NCI-H2227 treated with DMSO at 0.1 percent for 48 hours (cell line): ENCODE measurements around the gene CFAP299.

ENCODE experiments used
- DNase-seq: peaks from one replicate; lab custom pipeline; 2025; lab: John Stamatoyannopoulos, UW

Gene CFAP299

GRCh38 chr4:80831383-80832361 is 496.1 kb downstream of the CFAP299 start:
- no peak for DNase-seq

GRCh38 chr4:80839281-80839680 is 503.8 kb downstream of the CFAP299 start:
- no peak for DNase-seq

DNA sequence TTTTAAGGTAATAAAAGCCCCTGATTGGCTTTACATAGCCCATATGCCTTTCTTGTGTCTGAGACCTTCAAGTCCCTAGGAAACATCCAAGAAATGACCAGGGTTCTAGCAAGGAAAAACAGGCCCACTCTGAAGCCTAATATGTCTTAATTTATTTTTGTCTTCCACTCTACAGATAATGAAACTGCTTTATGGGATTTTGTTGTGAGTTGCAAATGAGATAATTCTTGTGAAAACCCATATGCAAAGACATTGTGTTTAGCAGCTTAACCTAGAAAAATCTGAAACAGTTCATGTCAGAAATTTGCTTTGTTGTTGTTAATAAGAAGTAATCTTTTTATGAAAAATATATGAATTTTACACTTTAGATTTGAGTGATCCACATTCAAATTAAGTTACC is 504.3 kb downstream of the CFAP299 start:
- no peak for DNase-seq

- no peak for DNase-seq
Measured at GRCh38 chr4:80840396-80840795, 504.9 kb downstream of the CFAP299 start.

DNA sequence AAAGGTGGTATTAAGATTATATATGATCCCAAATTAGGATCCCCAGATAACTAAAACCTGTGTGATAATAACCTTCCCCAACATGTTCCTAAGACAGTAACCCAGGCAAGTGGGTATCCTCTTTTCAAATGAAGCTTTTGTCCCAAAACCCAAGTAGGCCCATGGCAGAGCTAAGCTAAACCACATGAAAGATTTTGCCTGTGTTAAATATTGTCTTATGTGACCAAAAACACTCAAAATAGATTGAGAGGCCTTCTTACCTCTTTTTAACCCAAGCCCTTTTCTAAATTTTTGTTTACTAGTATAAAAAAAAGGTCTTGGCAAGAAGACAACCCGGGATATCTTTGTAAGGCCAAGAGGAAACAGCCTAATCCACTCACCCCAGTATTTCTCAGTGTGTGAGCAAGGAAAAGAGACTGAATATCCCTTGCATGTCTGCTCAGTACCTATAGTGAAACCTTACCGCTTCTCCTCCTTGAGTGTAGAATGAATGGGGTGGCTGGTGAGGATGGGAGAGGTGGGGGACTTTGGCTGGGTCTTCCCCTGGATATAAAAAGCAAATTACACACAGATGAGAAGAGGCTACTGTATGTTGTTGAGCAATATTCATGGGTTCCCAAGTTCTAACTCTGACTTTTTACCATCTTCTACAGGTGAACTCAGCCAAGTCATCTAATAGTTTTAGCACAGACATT is 506.2 kb downstream of the CFAP299 start:
- no peak for DNase-seq

DNA sequence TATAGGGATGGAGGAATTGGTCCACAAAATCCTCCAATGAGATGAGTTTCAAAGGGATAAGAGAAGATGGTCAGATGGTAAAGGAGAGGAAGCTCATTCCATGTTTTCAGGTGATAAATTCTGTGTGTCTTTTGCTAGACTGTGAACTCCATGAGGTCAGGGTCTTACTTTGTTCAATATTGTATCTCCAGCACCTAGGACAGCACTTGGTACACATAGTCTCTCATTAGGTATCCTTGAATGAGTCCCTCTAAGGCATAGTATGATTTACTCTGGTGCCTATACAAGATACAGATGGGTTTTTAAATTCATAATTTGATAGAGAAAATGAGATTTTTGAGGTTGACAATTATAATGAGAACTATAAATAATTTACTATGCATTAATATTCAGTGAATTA is 510.7 kb downstream of the CFAP299 start:
- DNase-seq = no peak

DNA sequence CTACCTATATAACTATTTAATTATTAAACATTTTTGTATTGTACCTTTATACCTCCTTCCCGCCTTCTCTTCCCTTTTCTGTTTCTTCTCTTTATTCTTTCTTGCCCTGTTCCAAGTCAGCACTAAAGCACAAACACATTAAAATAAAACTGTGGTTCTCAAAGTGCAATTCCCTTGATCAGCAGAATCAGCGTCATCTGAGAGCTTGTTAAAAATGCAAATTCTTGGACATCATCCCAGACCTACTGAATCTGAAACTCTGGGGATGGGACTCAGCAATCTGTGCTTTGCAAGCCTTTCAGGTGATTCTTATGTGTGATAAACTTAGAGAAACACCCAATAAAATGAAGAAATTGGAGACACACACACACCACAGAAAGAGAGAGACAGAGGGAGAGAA is 516.5 kb downstream of the CFAP299 start:
- no peak for DNase-seq

- no peak for DNase-seq
Measured at GRCh38 chr4:80873571-80873970, 538.0 kb downstream of the CFAP299 start.

DNA sequence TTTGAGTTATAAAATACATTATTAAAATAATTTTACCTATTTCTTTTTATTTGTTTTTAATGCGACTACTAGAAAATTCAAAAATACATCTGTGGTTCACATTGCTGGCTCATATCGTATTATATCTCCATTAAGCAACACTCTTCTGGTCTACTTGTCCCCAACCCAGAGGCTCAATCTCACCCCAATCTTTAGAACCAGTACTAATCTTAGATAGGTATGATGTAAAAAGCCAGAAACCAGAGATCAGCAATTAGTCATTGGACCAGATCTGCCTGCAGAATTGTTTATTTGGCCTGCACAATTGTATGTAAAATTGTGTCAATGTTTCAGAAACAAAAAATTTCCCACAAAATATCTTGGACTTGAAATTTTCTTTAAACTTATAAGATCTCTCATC is 539.4 kb downstream of the CFAP299 start:
- no peak for DNase-seq

GRCh38 chr4:80875642-80876041 is 540.1 kb downstream of the CFAP299 start:
- no peak for DNase-seq

- DNase-seq = no peak
Measured at GRCh38 chr4:80876810-80877209, 541.3 kb downstream of the CFAP299 start.

- no peak for DNase-seq
Measured at GRCh38 chr4:80878218-80878617, 542.7 kb downstream of the CFAP299 start.

DNA sequence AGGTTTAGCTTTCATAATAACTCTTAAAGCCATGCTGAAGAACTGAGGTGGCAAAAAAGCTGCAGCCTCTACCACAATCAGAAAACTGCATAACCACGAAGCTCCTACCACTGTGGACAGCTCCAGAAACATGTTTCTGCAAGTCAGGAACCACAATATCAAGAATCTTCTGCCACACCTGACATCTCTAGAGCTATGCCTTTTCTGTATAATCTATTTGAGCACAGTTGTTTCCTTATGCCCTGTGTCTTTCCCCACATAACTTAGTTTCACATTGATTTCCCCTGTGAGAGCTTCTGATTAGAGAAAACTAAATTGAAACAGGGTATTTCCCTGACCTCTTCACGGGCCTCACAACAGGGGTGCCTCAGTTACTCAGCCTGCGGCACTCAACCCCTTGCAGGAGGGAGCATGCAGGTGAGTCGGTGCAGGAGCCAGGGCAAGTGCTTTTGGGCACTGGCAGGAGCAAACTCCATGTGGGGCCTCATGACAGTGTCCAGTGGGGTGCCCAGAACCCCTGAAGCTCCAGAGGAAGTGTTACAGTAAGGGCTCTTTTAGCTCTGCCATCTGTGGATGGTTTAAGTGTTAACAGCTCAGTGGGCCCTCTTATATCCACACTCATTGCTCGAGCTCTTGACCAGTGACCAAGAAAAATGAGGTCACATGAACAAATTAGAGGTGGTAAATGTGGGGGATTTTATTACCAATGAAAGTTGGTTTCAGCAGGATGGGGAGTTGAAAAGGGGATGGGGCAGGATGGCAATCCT is 562.2 kb downstream of the CFAP299 start:
- DNase-seq = no peak

- DNase-seq = no peak
Measured at GRCh38 chr4:80900908-80901307, 565.4 kb downstream of the CFAP299 start.

GRCh38 chr4:80903020-80903419 is 567.5 kb downstream of the CFAP299 start:
- no peak for DNase-seq

GRCh38 chr4:80909938-80910337 is 574.4 kb downstream of the CFAP299 start:
- no peak for DNase-seq

- no peak for DNase-seq
Measured at GRCh38 chr4:80911458-80911857, 575.9 kb downstream of the CFAP299 start.

DNA sequence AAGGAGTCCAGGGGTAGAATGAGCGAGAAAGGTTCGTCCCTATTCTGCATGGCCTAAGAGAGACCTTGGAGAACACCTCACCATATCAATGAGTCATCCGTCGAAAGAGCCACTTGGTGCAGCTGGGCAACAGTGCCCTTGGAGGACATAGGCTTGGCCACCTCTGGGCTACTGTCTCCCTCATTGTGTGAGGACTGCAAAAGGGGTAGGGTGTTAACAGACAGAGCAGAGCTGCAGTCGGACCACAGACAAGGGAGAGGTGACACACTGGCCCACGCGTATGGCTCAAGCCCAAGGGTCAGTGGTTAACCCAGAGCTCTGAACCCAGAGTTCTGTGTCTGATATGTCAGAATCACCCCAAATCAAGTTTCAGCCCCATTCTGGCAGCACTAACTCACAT is 576.8 kb downstream of the CFAP299 start:
- no peak for DNase-seq

GRCh38 chr4:80913381-80913780 is 577.9 kb downstream of the CFAP299 start:
- no peak for DNase-seq

GRCh38 chr4:80916770-80917169 is 581.2 kb downstream of the CFAP299 start:
- no peak for DNase-seq

GRCh38 chr4:80918004-80918403 is 582.5 kb downstream of the CFAP299 start:
- DNase-seq = no peak

DNA sequence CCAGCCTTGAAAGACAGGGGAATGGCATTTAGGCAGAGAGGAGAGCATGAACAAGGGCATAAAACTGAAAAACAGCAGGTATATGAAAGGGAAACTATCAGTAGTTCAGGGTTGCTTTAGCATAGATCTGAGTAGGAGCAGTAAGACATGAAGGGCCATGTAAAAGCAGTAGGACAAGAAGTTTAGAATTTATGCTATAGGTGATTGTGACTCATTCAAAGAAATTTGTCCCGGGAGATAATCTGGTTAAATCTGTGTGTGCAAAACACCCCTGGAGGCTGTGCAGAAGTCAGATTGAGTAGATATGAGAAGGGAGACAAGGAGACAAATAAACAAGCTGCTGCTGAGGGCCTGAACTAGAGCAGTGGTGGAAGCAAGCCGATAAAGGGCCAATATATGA is 585.9 kb downstream of the CFAP299 start:
- no peak for DNase-seq

- no peak for DNase-seq
Measured at GRCh38 chr4:80922941-80923340, 587.4 kb downstream of the CFAP299 start.
